HFFc6 (cell line): ENCODE results near the gene TFCP2L1. TPM values are rescaled to one million over a fixed set of nuclear protein-coding genes. Genes with fewer than 3 reads are reported as not detected.

Experiments used
- DNase-seq: peaks from one replicate; pipeline ENCODE4 v3.0.0-alpha.2; 2018
- H3K27ac Mint-ChIP-seq: 2 replicates; pipeline ENCODE4 v1.8.0; 2020; ENCODE audit warnings: mild to moderate bottlenecking, mixed read lengths
- H3K27me3 Mint-ChIP-seq: 2 replicates; pipeline ENCODE4 v1.8.0; 2021; ENCODE audit warnings: mild to moderate bottlenecking, moderate library complexity, mixed read lengths; ENCODE audit not compliant: insufficient read depth
- H3K36me3 Mint-ChIP-seq: 2 replicates; pipeline ENCODE4 v1.8.0; 2021; ENCODE audit warnings: low read depth, mixed read lengths
- H3K4me1 Mint-ChIP-seq: 2 replicates; pipeline ENCODE4 v1.8.0; 2020; ENCODE audit warnings: low read depth, mixed read lengths
- H3K4me3 Mint-ChIP-seq: 2 replicates; pipeline ENCODE4 v1.8.0; 2020; ENCODE audit warnings: mild to moderate bottlenecking, moderate library complexity, mixed read lengths
- H3K9me3 Mint-ChIP-seq: 2 replicates; pipeline ENCODE4 v1.8.0; 2020; ENCODE audit warnings: mild to moderate bottlenecking, mixed read lengths
- total RNA-seq, 6 experiments: library from RNA; stranded (reverse); fragmentation: NEBNext Ultra II Directional; extraction: Animal tissue kit (Norgen Biotek cat#: 25700); gene quantifications; 2 replicates in 1 of 6; 3 replicates in 5 of 6; pipeline ENCODE4 v1.2.3, GENCODE V29; 2021
- TF ChIP-seq, protein P1 (sequence below): fragments of 200-600 bp; sonication (generic); IDR thresholded peaks from 2 replicates; pipeline ENCODE4 v1.5.0; 2021; ENCODE audit warnings: antibody characterized with exemption, mild to moderate bottlenecking

TFCP2L1 gene
- total RNA-seq, 6 experiments from 2014 or later: 0.03 TPM; not detected in 5

DNA sequence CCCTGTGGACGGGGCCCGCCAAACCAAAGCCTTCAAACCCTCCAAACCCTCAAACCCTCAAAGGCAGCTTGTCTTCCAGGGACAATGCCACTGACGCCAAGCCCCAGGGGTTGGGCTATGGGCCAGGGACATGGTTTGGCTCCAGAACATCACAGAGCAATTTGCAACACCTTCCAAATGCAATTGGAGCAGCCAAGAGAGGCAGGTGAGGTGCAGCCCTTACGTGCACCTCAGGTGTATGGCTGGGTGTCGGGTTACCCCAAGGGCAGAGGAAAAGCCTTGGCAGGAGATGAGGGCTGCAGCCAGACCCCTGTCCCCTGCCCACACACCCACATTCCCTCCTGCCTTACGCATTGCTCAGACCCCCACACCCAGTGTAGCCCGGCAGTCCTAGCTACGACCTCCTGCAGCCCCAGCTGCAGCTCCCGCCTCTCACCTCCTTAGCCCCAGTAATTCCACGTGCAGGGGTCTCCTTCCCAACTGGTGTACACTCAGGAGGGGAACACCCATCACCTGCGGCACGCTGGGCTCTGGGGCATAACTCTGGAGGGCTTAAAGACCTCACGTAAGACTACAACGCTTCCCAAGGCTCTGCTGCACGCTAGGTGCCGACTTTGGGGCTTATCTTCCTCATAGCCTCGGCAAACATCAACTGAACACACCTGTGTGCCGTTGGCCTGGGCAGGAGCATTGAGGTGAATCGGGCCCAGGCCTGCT, 88.7 kb downstream of the TFCP2L1 start:
- TF ChIP-seq, protein P1, sequence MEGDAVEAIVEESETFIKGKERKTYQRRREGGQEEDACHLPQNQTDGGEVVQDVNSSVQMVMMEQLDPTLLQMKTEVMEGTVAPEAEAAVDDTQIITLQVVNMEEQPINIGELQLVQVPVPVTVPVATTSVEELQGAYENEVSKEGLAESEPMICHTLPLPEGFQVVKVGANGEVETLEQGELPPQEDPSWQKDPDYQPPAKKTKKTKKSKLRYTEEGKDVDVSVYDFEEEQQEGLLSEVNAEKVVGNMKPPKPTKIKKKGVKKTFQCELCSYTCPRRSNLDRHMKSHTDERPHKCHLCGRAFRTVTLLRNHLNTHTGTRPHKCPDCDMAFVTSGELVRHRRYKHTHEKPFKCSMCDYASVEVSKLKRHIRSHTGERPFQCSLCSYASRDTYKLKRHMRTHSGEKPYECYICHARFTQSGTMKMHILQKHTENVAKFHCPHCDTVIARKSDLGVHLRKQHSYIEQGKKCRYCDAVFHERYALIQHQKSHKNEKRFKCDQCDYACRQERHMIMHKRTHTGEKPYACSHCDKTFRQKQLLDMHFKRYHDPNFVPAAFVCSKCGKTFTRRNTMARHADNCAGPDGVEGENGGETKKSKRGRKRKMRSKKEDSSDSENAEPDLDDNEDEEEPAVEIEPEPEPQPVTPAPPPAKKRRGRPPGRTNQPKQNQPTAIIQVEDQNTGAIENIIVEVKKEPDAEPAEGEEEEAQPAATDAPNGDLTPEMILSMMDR: no peak
- Mint-ChIP-seq H3K36me3 (no peaks in the 10 kb centered on the region), H3K27ac (no peak overlapping the region), H3K9me3 (no peaks in the 10 kb centered on the region), H3K4me1 (peaks cover 9% of the 10 kb centered on the region), H3K4me3 (no peak overlapping the region), H3K27me3 (peaks cover 32% of the 10 kb centered on the region)
- no peak for DNase-seq

GRCh38 chr2:121195036-121195435, 90.0 kb downstream of the TFCP2L1 start:
- peaks cover 9% of the 10 kb centered on the region for H3K4me1 Mint-ChIP-seq
- TF ChIP-seq, protein P1: no peak
- H3K9me3 Mint-ChIP-seq: no peaks in the 10 kb centered on the region
- H3K4me3 Mint-ChIP-seq: no peak overlapping the region
- no peak overlapping the region for H3K27ac Mint-ChIP-seq
- DNase-seq: no peak
- H3K36me3 Mint-ChIP-seq: no peaks in the 10 kb centered on the region
- peaks cover 25% of the 10 kb centered on the region for H3K27me3 Mint-ChIP-seq

DNA sequence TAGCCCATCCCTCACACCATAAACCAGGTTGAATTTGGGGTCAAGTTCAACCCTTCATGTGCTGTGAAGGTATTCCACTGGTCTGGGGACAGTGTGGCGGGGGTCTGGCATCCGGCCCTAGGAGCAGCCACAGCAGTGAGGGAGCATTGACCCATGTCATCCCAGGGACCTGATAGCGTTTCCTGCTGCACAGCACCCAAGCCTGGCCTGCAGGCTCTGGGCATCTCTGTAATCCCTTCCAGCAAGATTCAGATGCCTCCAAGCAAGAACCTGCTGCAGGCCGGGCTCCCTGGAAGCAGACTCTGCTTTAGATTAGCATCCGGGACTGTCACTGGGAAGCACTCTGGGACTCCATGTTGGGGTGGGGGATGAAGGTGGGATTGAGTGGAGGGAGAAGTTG, 90.4 kb downstream of the TFCP2L1 start:
- Mint-ChIP-seq H3K4me1 (peaks cover 9% of the 10 kb centered on the region), H3K36me3 (no peaks in the 10 kb centered on the region), H3K4me3 (no peak overlapping the region), H3K27ac (no peak overlapping the region), H3K9me3 (no peaks in the 10 kb centered on the region), H3K27me3 (peaks cover 24% of the 10 kb centered on the region)
- no peak for DNase-seq
- TF ChIP-seq, protein P1: no peak

GRCh38 chr2:121193185-121193584, 91.8 kb downstream of the TFCP2L1 start:
- peaks cover 27% of the 10 kb centered on the region for H3K27me3 Mint-ChIP-seq
- peaks cover 9% of the 10 kb centered on the region for H3K4me1 Mint-ChIP-seq
- no peak for DNase-seq
- no peak overlapping the region for H3K27ac Mint-ChIP-seq
- H3K36me3 Mint-ChIP-seq: no peaks in the 10 kb centered on the region
- TF ChIP-seq, protein P1: no peak
- H3K9me3 Mint-ChIP-seq: no peaks in the 10 kb centered on the region
- H3K4me3 Mint-ChIP-seq: no peak overlapping the region

- Mint-ChIP-seq H3K27me3 (peaks cover 28% of the 10 kb centered on the region), H3K27ac (no peak overlapping the region), H3K9me3 (no peaks in the 10 kb centered on the region), H3K36me3 (no peaks in the 10 kb centered on the region), H3K4me1 (peaks cover 4% of the 10 kb centered on the region), H3K4me3 (no peak overlapping the region)
- TF ChIP-seq, protein P1: no peak
- no peak for DNase-seq
Observed at GRCh38 chr2:121192576-121192975, 92.4 kb downstream of the TFCP2L1 start.
